ENCODE data around the gene TRIP10. TPM values are rescaled to one million over a fixed set of nuclear protein-coding genes. Genes with fewer than 3 reads are reported as not detected.
"Not testable (repeated sequence)": the region's sequence is repeated elsewhere in the genome, so short reads cannot be mapped to it uniquely, and the experiment has no call there.

The TRIP10 gene
- total RNA-seq, 1 donor from 2014 or later: 24.5 TPM

DNA sequence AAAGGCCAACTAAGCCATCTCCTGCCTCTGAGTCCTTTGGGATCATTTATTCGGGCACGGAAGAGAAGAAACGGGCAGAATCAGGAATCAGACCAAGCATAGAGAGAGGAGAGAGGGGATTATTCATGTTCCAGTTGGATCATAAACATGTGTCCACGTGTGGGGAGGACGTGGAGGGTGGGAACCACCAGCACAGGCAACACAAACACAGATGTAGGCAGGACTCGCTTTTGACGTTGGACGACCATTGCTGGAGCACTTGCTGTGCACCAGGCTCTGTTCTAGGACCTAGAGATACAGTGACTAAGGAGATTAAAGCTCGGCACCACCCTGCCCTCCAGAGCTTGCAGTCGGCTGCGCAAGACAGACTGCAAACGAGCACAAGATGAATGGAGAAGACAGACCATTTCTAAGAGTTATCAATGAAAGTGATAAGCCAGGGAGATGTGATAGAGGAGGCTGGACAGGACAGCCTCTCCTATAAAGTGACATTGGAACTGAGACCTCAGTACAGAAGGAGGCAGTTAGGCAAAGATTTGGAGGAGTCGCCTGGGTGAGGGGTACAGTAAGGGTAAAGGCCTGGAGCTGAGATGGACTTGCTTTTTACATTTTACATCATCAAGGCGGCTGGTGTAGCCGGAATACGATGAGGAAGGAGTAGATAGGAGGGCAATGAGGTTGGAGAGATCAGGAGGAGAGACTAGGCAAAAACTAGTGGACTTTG is 27.0 kb downstream of the TRIP10 start:
- intact Hi-C loops (cut with micrococcal nuclease): loop anchor here (1.0 to 2.0 kb wide), 16 partner anchors 13 to 1154 kb away; partner anchors contain the start of genes CD70, GPR108, RANBP3 and SNAPC2

- intact Hi-C loops (cut with micrococcal nuclease): loop anchor here (1.0 to 2.0 kb wide), 16 partner anchors 14 to 1154 kb away; partner anchors contain the start of genes CD70, GPR108, RANBP3 and SNAPC2
These were observed 27.5 kb downstream of the TRIP10 start for GRCh38 chr19:6767081-6767356.

DNA sequence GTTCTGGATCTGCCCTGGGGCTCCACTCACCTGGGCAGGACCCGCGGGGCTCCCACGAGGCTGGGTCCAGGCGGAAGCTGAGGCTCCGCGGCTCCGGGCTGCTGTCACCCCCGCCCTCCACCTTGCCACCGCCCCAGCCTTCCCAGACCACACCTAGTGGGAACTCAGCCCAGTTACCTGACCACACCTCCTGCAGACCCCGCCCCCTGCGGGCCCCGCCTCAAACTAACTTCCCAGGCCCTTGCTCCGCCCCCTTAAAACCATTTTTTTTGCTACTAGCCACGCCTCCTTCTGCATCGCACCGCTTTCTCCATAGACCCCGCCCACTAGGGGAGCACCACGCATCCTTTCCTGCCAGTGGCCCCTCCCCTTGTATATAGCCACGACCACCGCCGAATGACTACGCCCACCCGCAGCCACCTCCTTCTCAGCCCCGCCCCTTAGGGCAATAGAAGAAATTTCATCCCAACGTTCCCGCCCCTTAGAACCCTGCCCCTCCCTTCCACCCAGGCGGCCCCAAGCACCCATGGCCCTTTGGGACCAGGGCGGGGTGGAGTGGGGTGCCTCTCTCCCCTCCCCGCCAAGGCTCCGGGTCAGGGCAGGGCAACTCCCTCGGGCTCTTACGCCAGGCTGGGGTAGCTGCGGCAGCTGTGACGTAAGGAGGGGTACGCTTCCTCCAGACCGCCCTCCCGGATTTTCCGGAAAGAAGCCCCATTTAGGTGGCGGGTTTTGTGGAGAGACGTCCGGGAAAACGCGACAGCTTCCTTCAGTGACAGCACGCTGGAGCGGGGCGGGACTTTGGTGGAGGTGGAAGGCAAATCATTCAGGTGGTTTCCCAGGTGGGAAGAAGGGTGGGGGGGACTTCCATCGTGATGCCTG is 28.1 kb downstream of the TRIP10 start, which contains the start of gene SH2D3A:
Gene SH2D3A (minus strand): TSS at position 79 of the 879 bp plus-strand sequence. CDS start 3,687 bp downstream, outside the sequence.
- intact Hi-C loops (cut with micrococcal nuclease): loop anchor here (1.0 to 2.0 kb wide), 16 partner anchors 14 to 1153 kb away; partner anchors contain the start of genes CD70, GPR108, RANBP3 and SNAPC2

DNA sequence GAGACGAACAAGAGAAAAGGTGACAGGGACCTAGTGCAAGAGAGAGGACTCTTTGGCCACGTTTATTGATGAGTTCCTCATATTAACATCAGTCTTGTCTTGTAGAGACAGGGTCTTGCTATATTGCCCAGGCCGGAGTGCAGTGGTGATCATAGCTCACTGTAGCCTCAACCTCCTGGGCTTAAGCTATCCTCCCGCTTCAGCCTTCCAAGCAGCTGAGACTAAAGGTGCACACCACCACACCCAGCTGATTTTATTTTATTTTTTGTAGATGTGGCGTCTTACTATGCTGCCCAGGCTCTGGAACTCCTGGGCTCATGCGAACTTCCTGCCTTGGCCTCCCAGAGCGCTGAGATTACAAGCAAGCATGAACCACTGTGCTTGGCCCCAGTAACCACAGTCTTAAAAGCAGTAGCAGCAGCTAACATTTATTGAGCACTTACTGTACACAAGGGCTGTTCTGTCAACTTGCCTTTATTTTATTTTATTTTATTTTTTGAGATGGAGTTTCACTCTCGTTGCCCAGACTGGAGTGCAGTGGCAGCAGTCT is 28.8 kb downstream of the TRIP10 start:
- intact Hi-C loops (cut with micrococcal nuclease): no loop called here

- intact Hi-C loops (cut with micrococcal nuclease): no loop called here
These were observed 29.6 kb downstream of the TRIP10 start for GRCh38 chr19:6769006-6769619.

DNA sequence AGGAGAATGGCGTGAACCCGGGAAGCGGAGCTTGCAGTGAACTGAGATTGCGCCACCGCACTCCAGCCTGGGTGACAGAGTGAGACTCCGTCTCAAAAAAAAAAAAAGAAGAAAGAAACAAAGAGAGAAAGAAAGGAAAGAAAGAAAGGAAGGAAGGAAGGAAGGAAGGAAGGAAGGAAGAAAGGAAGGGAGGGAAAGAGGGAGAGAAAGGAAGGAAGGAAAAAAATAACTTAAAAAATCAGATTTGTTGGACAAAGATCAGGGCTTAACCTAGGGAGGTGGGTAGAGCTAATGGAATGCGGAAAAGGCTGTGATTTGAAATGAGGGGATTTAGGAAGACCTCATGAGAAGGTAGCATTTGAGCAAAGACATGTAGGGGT is 32.2 kb downstream of the TRIP10 start:
- intact Hi-C loops (cut with micrococcal nuclease): loop anchor here (1.0 to 2.0 kb wide), 7 partner anchors 18 to 235 kb away; partner anchors contain the start of gene TRIP10

GRCh38 chr19:6772028-6772865 is 32.8 kb downstream of the TRIP10 start, which contains the start of gene VAV1:
TSS of gene VAV1 (plus strand) at chr19:6772708. CDS start at chr19:6772808, 100 bp downstream.
- intact Hi-C loops (cut with micrococcal nuclease): loop anchor here (1.0 to 2.0 kb wide), 7 partner anchors 19 to 235 kb away; partner anchors contain the start of gene TRIP10

GRCh38 chr19:6772866-6773322 is 33.4 kb downstream of the TRIP10 start:
- intact Hi-C loops (cut with micrococcal nuclease): loop anchor here (1.0 to 2.0 kb wide), 7 partner anchors 20 to 236 kb away; partner anchors contain the start of gene TRIP10

GRCh38 chr19:6773323-6773931 is 33.9 kb downstream of the TRIP10 start:
- intact Hi-C loops (cut with micrococcal nuclease): loop anchor here (2.0 kb wide), 2 partner anchors 41 to 237 kb away; no protein-coding TSS in a partner anchor

DNA sequence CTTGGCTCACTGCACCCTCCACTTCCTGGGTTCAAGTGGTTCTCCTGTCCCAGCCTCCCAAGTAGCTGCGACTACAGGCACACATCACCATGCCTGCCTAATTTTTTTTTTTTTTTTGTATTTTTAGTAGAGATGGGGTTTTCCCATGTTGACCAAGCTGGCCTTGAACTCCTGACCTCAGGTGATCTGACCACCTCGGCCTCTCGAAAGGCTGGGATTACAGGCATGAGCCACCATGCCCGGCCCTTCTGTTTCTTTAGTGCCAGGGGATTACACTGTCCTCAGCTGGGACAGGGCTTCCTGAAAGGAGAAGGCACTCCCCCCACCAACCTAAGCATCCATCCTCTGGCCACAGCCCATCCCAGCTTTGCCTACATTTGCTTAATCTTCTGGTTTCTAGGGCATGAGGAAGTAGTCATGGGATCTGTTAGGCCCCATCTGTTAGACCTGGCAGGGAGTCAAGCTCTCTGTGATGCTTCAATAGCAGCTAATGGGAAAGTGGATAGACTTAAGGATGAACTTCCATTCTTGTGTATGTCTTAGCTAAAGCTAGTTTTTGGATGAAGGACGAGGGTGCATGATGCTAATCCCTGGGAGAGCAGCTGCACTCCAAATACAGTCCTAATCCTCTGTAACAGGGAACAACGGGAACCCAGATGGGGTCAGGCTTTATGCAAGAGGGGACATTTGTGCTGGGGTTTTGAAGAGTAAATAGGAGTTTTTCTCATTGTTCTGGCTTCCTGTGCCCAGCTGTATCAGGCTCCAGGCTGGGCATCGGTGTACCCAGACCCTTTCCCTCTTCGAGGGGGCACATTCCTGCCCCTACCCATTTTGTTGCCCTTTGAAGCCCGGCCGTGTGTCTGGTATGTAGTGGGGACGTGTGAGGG is 35.6 kb downstream of the TRIP10 start:
- intact Hi-C loops (cut with micrococcal nuclease): no loop called here

- intact Hi-C loops (cut with micrococcal nuclease): not testable (repeated sequence)
These were observed 36.6 kb downstream of the TRIP10 start for GRCh38 chr19:6776045-6776444.

DNA sequence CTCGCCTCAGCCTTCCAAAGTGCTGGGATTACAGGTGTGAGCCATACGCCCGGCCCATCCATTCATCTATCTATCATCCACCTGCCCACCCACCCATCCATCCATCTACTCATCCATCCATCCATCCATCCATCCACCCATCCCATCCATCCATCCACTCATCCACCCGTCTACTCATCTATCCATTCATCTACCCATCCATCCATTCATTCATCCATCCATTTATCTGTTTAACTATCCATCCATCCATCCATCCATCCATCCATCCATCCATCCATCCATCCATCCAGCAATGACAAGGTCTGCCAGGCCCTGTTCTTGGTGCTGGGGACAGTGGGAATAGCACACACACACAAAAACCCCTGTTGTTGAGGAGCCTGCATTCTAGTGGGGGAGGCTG is 37.5 kb downstream of the TRIP10 start:
- intact Hi-C loops (cut with micrococcal nuclease): no loop called here

GRCh38 chr19:6777434-6777833 is 38.0 kb downstream of the TRIP10 start:
- intact Hi-C loops (cut with micrococcal nuclease): no loop called here

- intact Hi-C loops (cut with micrococcal nuclease): no loop called here
These were observed 38.9 kb downstream of the TRIP10 start for GRCh38 chr19:6778386-6778785.

GRCh38 chr19:6779206-6779605 is 39.7 kb downstream of the TRIP10 start:
- intact Hi-C loops (cut with micrococcal nuclease): no loop called here

- intact Hi-C loops (cut with micrococcal nuclease): no loop called here
These were observed 47.9 kb downstream of the TRIP10 start for GRCh38 chr19:6787393-6787792.

DNA sequence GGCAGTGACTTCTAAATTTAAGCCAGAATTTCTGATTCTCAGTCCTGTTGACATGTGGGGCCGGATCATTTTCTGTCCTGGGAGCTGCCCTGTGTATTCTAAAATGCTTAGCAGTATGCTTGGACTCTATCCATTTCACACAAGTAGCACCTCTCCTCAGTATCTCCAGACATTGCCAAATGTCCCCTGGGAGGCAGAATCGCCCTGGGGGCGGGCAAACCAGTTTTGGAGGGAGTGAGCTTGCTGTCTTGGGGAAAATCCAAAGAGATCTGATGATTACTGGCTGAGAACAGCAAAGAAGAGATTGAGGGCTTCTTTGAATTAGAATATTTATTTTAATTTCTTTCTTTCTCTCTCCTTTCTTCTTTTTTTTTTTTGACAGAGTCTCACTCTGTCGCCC is 49.4 kb downstream of the TRIP10 start:
- intact Hi-C loops (cut with micrococcal nuclease): no loop called here
